WTC11 (cell line): ENCODE results near the gene GPX4.

Experiments
- JUN ChIP-seq: sonication (generic); formaldehyde crosslinking; IDR thresholded peaks from 2 replicates; pipeline ENCODE4 v1.8.0; 2023; ENCODE audit warnings: mild to moderate bottlenecking, missing genetic modification reagents
- NR2C2 ChIP-seq: sonication (generic); formaldehyde crosslinking; IDR thresholded peaks from 2 replicates; pipeline ENCODE4 v1.8.0; 2022; ENCODE audit warnings: mild to moderate bottlenecking, missing genetic modification reagents
- RORB ChIP-seq: fragments of 250-450 bp; sonication (Bioruptor Pico); IDR thresholded peaks from 2 replicates; pipeline ENCODE4 v1.9.0; 2021; ENCODE audit warnings: mild to moderate bottlenecking
- SMAD4 ChIP-seq: sonication (generic); formaldehyde crosslinking; IDR thresholded peaks from 2 replicates; pipeline ENCODE4 v1.8.0; 2022; ENCODE audit warnings: mild to moderate bottlenecking, missing genetic modification reagents
- SP1 ChIP-seq: sonication (generic); formaldehyde crosslinking; conservative IDR thresholded peaks from 2 replicates; pipeline ENCODE4 v1.8.1; 2022; ENCODE audit warnings: missing genetic modification reagents
- ZNF138 ChIP-seq: sonication (generic); formaldehyde crosslinking; conservative IDR thresholded peaks from 2 replicates; pipeline ENCODE4 v1.8.1; 2022; ENCODE audit warnings: mild to moderate bottlenecking, moderate library complexity, missing genetic modification reagents
- TF ChIP-seq, protein P1 (sequence below): sonication (generic); formaldehyde crosslinking; IDR thresholded peaks from 2 replicates; pipeline ENCODE4 v1.8.1; 2023; ENCODE audit warnings: mild to moderate bottlenecking, missing genetic modification reagents, moderate library complexity
- TF ChIP-seq, protein P2 (sequence below): fragments of 200-600 bp; IDR thresholded peaks from 2 replicates; pipeline ENCODE4 v1.8.0; 2022; ENCODE audit warnings: antibody characterized with exemption
- TF ChIP-seq, protein P3 (sequence below): sonication (generic); formaldehyde crosslinking; IDR thresholded peaks from 2 replicates; pipeline ENCODE4 v1.8.0; 2022; ENCODE audit warnings: mild to moderate bottlenecking, missing genetic modification reagents
- TF ChIP-seq, protein P4 (sequence below): fragments of 250-450 bp; sonication (Bioruptor Pico); IDR thresholded peaks from 2 replicates; pipeline ENCODE4 v1.8.0; 2021; ENCODE audit warnings: mild to moderate bottlenecking
- TF ChIP-seq, protein P5 (sequence below): sonication (generic); formaldehyde crosslinking; IDR thresholded peaks from 2 replicates; pipeline ENCODE4 v1.8.1; 2022; ENCODE audit warnings: missing genetic modification reagents, borderline replicate concordance

DNA sequence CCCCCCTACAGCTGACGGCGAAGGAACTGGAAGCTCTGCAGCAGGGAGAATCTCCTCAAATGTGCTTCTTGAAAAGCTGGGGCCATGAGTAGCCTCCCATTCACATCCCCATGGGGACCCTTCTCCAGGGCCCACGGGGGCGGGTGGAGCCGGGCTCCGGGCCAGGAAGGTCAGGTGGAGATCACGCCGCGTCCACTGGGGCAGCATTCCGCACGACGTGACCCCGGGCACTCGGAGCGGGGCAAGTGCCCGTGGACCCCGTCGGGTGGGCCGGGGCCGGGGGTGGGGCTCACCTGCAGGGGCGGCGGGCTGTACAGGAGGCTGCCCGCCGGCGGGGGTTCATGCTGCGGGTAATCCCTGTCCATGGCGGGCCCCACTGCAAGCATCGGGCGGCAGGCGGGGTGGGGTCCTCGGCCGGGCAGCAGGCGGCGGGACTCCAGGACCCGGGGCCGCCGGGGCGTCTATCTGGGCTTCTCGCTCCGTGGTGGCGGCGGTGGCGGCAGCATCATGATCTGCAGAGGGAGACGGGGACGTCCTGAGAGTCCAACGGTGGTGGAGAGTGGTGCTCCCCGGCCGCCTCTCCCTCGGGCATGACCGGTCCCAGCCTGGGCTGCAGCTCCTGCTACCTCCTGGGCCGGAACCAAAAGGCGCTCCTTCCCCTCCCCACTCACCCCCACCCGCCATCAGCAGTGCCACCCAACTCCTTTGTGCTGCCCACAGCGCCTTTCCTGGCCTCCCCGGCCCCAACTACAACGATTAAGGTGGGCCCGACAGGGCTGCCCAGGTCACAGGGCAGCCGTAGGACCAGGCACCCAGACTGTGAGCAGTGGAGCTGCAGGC is 50.3 kb downstream of the GPX4 start:
- TF ChIP-seq, protein P1, sequence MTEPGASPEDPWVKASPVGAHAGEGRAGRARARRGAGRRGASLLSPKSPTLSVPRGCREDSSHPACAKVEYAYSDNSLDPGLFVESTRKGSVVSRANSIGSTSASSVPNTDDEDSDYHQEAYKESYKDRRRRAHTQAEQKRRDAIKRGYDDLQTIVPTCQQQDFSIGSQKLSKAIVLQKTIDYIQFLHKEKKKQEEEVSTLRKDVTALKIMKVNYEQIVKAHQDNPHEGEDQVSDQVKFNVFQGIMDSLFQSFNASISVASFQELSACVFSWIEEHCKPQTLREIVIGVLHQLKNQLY (CRISPR knock-in tag) = no peak
- TF ChIP-seq SP1 (CRISPR knock-in tag) = no peak
- TF ChIP-seq JUN (CRISPR knock-in tag) = no peak
- TF ChIP-seq, protein P2, sequence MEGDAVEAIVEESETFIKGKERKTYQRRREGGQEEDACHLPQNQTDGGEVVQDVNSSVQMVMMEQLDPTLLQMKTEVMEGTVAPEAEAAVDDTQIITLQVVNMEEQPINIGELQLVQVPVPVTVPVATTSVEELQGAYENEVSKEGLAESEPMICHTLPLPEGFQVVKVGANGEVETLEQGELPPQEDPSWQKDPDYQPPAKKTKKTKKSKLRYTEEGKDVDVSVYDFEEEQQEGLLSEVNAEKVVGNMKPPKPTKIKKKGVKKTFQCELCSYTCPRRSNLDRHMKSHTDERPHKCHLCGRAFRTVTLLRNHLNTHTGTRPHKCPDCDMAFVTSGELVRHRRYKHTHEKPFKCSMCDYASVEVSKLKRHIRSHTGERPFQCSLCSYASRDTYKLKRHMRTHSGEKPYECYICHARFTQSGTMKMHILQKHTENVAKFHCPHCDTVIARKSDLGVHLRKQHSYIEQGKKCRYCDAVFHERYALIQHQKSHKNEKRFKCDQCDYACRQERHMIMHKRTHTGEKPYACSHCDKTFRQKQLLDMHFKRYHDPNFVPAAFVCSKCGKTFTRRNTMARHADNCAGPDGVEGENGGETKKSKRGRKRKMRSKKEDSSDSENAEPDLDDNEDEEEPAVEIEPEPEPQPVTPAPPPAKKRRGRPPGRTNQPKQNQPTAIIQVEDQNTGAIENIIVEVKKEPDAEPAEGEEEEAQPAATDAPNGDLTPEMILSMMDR = no peak
- TF ChIP-seq RORB (CRISPR knock-in tag) = no peak
- TF ChIP-seq SMAD4 (CRISPR knock-in tag) = no peak
- no peak for TF ChIP-seq ZNF138 (CRISPR knock-in tag)
- TF ChIP-seq, protein P3, sequence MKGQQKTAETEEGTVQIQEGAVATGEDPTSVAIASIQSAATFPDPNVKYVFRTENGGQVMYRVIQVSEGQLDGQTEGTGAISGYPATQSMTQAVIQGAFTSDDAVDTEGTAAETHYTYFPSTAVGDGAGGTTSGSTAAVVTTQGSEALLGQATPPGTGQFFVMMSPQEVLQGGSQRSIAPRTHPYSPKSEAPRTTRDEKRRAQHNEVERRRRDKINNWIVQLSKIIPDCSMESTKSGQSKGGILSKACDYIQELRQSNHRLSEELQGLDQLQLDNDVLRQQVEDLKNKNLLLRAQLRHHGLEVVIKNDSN (CRISPR knock-in tag) = no peak
- TF ChIP-seq, protein P4, sequence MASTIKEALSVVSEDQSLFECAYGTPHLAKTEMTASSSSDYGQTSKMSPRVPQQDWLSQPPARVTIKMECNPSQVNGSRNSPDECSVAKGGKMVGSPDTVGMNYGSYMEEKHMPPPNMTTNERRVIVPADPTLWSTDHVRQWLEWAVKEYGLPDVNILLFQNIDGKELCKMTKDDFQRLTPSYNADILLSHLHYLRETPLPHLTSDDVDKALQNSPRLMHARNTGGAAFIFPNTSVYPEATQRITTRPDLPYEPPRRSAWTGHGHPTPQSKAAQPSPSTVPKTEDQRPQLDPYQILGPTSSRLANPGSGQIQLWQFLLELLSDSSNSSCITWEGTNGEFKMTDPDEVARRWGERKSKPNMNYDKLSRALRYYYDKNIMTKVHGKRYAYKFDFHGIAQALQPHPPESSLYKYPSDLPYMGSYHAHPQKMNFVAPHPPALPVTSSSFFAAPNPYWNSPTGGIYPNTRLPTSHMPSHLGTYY (CRISPR knock-in tag) = no peak
- TF ChIP-seq NR2C2 (CRISPR knock-in tag) = no peak
- TF ChIP-seq, protein P5, sequence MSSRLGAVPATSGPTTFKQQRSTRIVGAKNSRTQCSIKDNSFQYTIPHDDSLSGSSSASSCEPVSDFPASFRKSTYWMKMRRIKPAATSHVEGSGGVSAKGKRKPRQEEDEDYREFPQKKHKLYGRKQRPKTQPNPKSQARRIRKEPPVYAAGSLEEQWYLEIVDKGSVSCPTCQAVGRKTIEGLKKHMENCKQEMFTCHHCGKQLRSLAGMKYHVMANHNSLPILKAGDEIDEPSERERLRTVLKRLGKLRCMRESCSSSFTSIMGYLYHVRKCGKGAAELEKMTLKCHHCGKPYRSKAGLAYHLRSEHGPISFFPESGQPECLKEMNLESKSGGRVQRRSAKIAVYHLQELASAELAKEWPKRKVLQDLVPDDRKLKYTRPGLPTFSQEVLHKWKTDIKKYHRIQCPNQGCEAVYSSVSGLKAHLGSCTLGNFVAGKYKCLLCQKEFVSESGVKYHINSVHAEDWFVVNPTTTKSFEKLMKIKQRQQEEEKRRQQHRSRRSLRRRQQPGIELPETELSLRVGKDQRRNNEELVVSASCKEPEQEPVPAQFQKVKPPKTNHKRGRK = no peak
